Uterus (tissue), 2 donors: ENCODE data around the gene CREB5.

Source experiments
- POLR2A ChIP-seq, 2 donors: fragments of 450-650 bp; IDR thresholded peaks; one replicate each; pipeline ENCODE4 v1.6.1; 2016; ENCODE audit warnings: antibody characterized with exemption in 2 of 2, mild to moderate bottlenecking in 1 of 2, moderate library complexity in 1 of 2
- TF ChIP-seq, protein P1 (sequence below), 4 experiments: fragments of 200-600 bp in 2 of 4; fragments of 450-650 bp in 2 of 4; sonication (generic) in 2 of 4; IDR thresholded peaks; one replicate each; pipeline ENCODE4 v1.5.1; 2016 to 2019; ENCODE audit warnings: antibody characterized with exemption in 4 of 4, mild to moderate bottlenecking in 2 of 4, moderate library complexity in 1 of 4

DNA sequence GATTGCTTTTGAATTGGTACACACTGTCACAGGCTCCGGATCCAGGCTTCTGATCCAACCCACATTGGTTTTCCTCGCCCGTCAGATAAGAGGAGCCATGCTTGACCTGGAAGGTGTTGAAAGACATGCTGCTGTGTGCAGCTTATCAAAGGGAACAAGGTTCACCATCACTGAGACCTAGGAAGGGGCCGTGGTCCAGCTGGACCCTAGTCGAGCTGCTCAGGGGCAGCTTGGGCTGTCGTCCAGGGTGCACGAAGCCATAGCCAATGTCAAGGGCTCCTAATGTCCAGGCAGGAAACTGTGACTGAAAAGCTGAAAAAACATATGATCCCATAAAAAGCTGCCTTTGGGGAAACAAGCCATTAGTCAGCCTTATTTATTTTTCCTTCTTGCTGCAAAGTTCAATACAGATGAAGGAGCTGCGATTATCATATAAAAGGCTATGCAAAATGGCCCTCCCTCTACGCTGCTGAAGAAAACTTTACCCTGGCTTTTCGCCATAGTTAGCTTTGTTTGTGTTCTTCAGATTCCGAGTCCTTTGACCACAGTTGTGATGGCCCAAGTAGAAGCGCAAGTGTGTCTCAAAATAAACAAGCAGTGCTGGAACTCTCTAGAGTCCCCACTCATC, 118.0 kb downstream of the CREB5 start:
- TF ChIP-seq, protein P1, sequence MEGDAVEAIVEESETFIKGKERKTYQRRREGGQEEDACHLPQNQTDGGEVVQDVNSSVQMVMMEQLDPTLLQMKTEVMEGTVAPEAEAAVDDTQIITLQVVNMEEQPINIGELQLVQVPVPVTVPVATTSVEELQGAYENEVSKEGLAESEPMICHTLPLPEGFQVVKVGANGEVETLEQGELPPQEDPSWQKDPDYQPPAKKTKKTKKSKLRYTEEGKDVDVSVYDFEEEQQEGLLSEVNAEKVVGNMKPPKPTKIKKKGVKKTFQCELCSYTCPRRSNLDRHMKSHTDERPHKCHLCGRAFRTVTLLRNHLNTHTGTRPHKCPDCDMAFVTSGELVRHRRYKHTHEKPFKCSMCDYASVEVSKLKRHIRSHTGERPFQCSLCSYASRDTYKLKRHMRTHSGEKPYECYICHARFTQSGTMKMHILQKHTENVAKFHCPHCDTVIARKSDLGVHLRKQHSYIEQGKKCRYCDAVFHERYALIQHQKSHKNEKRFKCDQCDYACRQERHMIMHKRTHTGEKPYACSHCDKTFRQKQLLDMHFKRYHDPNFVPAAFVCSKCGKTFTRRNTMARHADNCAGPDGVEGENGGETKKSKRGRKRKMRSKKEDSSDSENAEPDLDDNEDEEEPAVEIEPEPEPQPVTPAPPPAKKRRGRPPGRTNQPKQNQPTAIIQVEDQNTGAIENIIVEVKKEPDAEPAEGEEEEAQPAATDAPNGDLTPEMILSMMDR (IDR thresholded peaks at IDR 0.05) = no peak
- TF ChIP-seq POLR2A (IDR thresholded peaks at IDR 0.05) = no peak
